H1 (cell line): ENCODE measurements around the gene CCNC. TPM values are rescaled to one million over a fixed set of nuclear protein-coding genes. Genes with fewer than 3 reads are reported as not detected.

Source experiments
- CTCF ChIA-PET: fragments of 300-600 bp; sonication (Branson Sonifier 250); formaldehyde crosslinking; loops from one replicate; lab custom pipeline; 2021; ENCODE audit not compliant: partially characterized antibody; lab: Charles Lee
- POLR2A ChIA-PET: fragments of 300-600 bp; sonication (Branson Sonifier 250); formaldehyde crosslinking; loops from one replicate; lab custom pipeline; 2021; ENCODE audit warnings: inconsistent platforms; ENCODE audit not compliant: partially characterized antibody; lab: Charles Lee
- DNase-seq, 2 experiments: peaks; one replicate each; pipeline versions ENCODE4 v3.0.0 to v3.0.0-alpha.2; 2010 to 2022; ENCODE audit warnings: low spot score in 2 of 2, low read depth in 1 of 2, mixed read lengths in 1 of 2
- FAIRE-seq: peaks from 2 replicates; lab custom pipeline; 2011; peaks lifted over from hg19 to GRCh38; lab: Jason Lieb, UNC
- H2AFZ ChIP-seq: 2 replicates; pipeline ENCODE4 v1.8.1; 2012; ENCODE audit warnings: low read length, inconsistent platforms
- H2AK5ac ChIP-seq: 2 replicates; pipeline ENCODE4 v1.6.1; 2013; ENCODE audit warnings: low read depth, low read length
- H2BK120ac ChIP-seq: replicated peaks from 2 replicates; pipeline ENCODE3; 2013; ENCODE audit warnings: low read depth, low read length, inconsistent platforms
- H2BK12ac ChIP-seq: 2 replicates; pipeline ENCODE4 v1.6.1; 2013; ENCODE audit warnings: low read depth, low read length
- H2BK15ac ChIP-seq: 2 replicates; pipeline ENCODE4 v1.6.1; 2013; ENCODE audit warnings: low read length
- H2BK20ac ChIP-seq: 2 replicates; pipeline ENCODE4 v1.6.1; 2013; ENCODE audit warnings: low read length
- H2BK5ac ChIP-seq: 2 replicates; pipeline ENCODE4 v1.6.1; 2013; ENCODE audit warnings: low read depth, low read length
- H3K14ac ChIP-seq: 2 replicates; pipeline ENCODE4 v1.6.1; 2013; ENCODE audit warnings: inconsistent platforms; ENCODE audit not compliant: insufficient read length
- H3K18ac ChIP-seq: 2 replicates; pipeline ENCODE4 v1.6.1; 2013; ENCODE audit warnings: low read length; ENCODE audit errors: extremely low read depth
- H3K23ac ChIP-seq: 2 replicates; pipeline ENCODE4 v1.6.1; 2013; ENCODE audit warnings: inconsistent platforms; ENCODE audit not compliant: insufficient read length
- H3K23me2 ChIP-seq: 2 replicates; pipeline ENCODE4 v1.6.1; 2013; ENCODE audit warnings: low read depth, low read length
- H3K27ac ChIP-seq: 2 replicates; pipeline ENCODE4 v1.6.1; 2011; ENCODE audit warnings: low read depth, low read length, inconsistent platforms
- H3K27me3 ChIP-seq, 4 experiments: replicated peaks in 1 of 4; 1 replicate in 1 of 4; 2 replicates in 3 of 4; pipeline versions ENCODE4 v1.6.1 to v1.8.1; 2011 to 2013; ENCODE audit warnings: low read length in 3 of 4, mild to moderate bottlenecking in 3 of 4, inconsistent platforms in 2 of 4, mixed read lengths in 2 of 4, moderate library complexity in 1 of 4; ENCODE audit not compliant: control insufficient read depth in 3 of 4, insufficient read depth in 3 of 4; ENCODE audit errors: extremely low read depth in 1 of 4
- H3K36me3 ChIP-seq, 4 experiments: 2 replicates each; pipeline versions ENCODE4 v1.6.1 to v1.8.1; 2011 to 2013; ENCODE audit warnings: mild to moderate bottlenecking in 4 of 4, low read length in 3 of 4, moderate library complexity in 2 of 4, control low read depth in 1 of 4, inconsistent platforms in 1 of 4; ENCODE audit not compliant: insufficient read depth in 4 of 4, control insufficient read depth in 2 of 4
- H3K4ac ChIP-seq: replicated peaks from 2 replicates; pipeline ENCODE3; 2013; ENCODE audit warnings: low read length, low read depth, mixed read lengths, inconsistent platforms; ENCODE audit not compliant: insufficient read length
- H3K4me1 ChIP-seq, 4 experiments: replicated peaks in 1 of 4; 1 replicate in 1 of 4; 2 replicates in 3 of 4; pipeline versions ENCODE4 v1.6.1 to v1.8.1; 2011 to 2013; ENCODE audit warnings: low read length in 3 of 4, inconsistent platforms in 2 of 4, mixed read lengths in 1 of 4; ENCODE audit not compliant: insufficient read depth in 4 of 4, control insufficient read depth in 3 of 4
- H3K4me2 ChIP-seq, 2 experiments: 2 replicates each; pipeline versions ENCODE4 v1.6.1 to v1.8.1; 2011 to 2013; ENCODE audit warnings: low read depth in 2 of 2, low read length in 2 of 2, control low read depth in 1 of 2, inconsistent platforms in 1 of 2, mild to moderate bottlenecking in 1 of 2; ENCODE audit not compliant: insufficient read depth in 1 of 2
- H3K4me3 ChIP-seq, 4 experiments: fragments of 200-600, 300-600 bp in 1 of 4; sonication (generic), shearing (Covaris generic), sonication (Bioruptor Twin) in 1 of 4; 2 replicates each; pipeline versions ENCODE4 v1.5.1 to v1.8.1; 2011 to 2016; ENCODE audit warnings: low read length in 4 of 4, low read depth in 3 of 4, control low read depth in 2 of 4, inconsistent platforms in 2 of 4, mild to moderate bottlenecking in 2 of 4, mixed read lengths in 1 of 4, moderate library complexity in 1 of 4; ENCODE audit not compliant: insufficient read depth in 2 of 4; ENCODE audit errors: extremely low read depth in 1 of 4
- H3K56ac ChIP-seq: replicated peaks from 2 replicates; pipeline ENCODE3; 2013; ENCODE audit warnings: low read depth, mild to moderate bottlenecking, mixed read lengths, low read length, inconsistent platforms; ENCODE audit not compliant: insufficient read length
- H3K79me1 ChIP-seq: 2 replicates; pipeline ENCODE4 v1.6.1; 2013; ENCODE audit warnings: low read depth, low read length, control low read depth
- H3K79me2 ChIP-seq, 2 experiments: 2 replicates each; pipeline versions ENCODE4 v1.6.1 to v1.8.1; 2012 to 2013; ENCODE audit warnings: low read length in 2 of 2, mild to moderate bottlenecking in 2 of 2, inconsistent platforms in 1 of 2; ENCODE audit not compliant: insufficient read depth in 2 of 2, control insufficient read depth in 1 of 2
- H3K9ac ChIP-seq, 4 experiments: replicated peaks in 1 of 4; 1 replicate in 1 of 4; 2 replicates in 3 of 4; pipeline versions ENCODE4 v1.6.1 to v1.8.1; 2011 to 2013; ENCODE audit warnings: low read depth in 3 of 4, low read length in 3 of 4, control low read depth in 2 of 4, mild to moderate bottlenecking in 2 of 4, moderate library complexity in 2 of 4, inconsistent platforms in 1 of 4; ENCODE audit errors: extremely low read depth in 1 of 4
- H3K9me3 ChIP-seq, 2 experiments: 2 replicates each; pipeline versions ENCODE4 v1.6.1 to v1.8.1; 2012 to 2013; ENCODE audit warnings: mild to moderate bottlenecking in 2 of 2, moderate library complexity in 2 of 2, control low read depth in 1 of 2, inconsistent platforms in 1 of 2, low read depth in 1 of 2, low read length in 1 of 2, mixed read lengths in 1 of 2; ENCODE audit not compliant: insufficient read depth in 2 of 2
- H4K20me1 ChIP-seq, 2 experiments: replicated peaks in 1 of 2; 2 replicates each; pipeline versions ENCODE3 to v1.8.1; 2011 to 2013; ENCODE audit warnings: inconsistent platforms in 2 of 2, low read length in 2 of 2, mild to moderate bottlenecking in 1 of 2; ENCODE audit not compliant: insufficient read depth in 2 of 2, control insufficient read depth in 1 of 2
- H4K5ac ChIP-seq: 2 replicates; pipeline ENCODE4 v1.6.1; 2013; ENCODE audit warnings: low read length, low read depth, mixed read lengths, inconsistent platforms; ENCODE audit not compliant: insufficient read length
- H4K8ac ChIP-seq: 2 replicates; pipeline ENCODE4 v1.8.0; 2013; ENCODE audit warnings: mild to moderate bottlenecking, moderate library complexity, low read length, inconsistent platforms; ENCODE audit not compliant: insufficient read depth; ENCODE audit errors: extremely low read depth
- H4K91ac ChIP-seq: replicated peaks from 2 replicates; pipeline ENCODE3; 2013; ENCODE audit warnings: low read length, mixed read lengths, inconsistent platforms; ENCODE audit not compliant: insufficient read length
- ATF3 ChIP-seq: IDR thresholded peaks from 2 replicates; pipeline ENCODE4 v1.6.1; 2011; ENCODE audit warnings: low read depth, mild to moderate bottlenecking, low read length; ENCODE audit not compliant: insufficient read depth
- FOSL1 ChIP-seq: IDR thresholded peaks from 2 replicates; pipeline ENCODE4 v1.6.1; 2011; ENCODE audit warnings: mild to moderate bottlenecking, low read depth, low read length, moderate library complexity; ENCODE audit not compliant: insufficient read depth
- RBBP5 ChIP-seq: IDR thresholded peaks from 2 replicates; pipeline ENCODE4 v1.7.1; 2012; ENCODE audit warnings: low read depth, mild to moderate bottlenecking, inconsistent platforms, low read length, moderate library complexity, borderline replicate concordance
- TBP ChIP-seq: IDR thresholded peaks from 2 replicates; pipeline ENCODE4 v1.6.1; 2011; ENCODE audit warnings: low read depth, low read length, improper control_type of control experiment
- WGBS, 2 experiments: shearing (Covaris generic) in 1 of 2; methylation state at CpG; one replicate each; pipeline versions ENCODE4 v1.1.6 to v1.1.7; 2013 to 2015; ENCODE audit warnings: low lambda C conversion rate in 2 of 2, mixed read lengths in 2 of 2, inconsistent platforms in 1 of 2, low coverage in 1 of 2, missing lambda C conversion rate in 1 of 2; ENCODE audit not compliant: insufficient replicate concordance in 2 of 2, insufficient coverage in 1 of 2, insufficient read length in 1 of 2; ENCODE audit errors: extremely low coverage in 1 of 2, missing lambda C conversion rate in 1 of 2; 5-methylcytosine and 5-hydroxymethylcytosine counted together
- polyA plus RNA-seq, 7 experiments: library from polyadenylated mRNA; depleted of rRNA in 3 of 7; stranded (reverse) in 5 of 7; unstranded in 2 of 7; fragments of >200 nt in 5 of 7; fragments of 200-250 nt in 2 of 7; gene quantifications; 1 replicate in 5 of 7; 2 replicates in 1 of 7; 4 replicates in 1 of 7; pipeline versions ENCODE4 v1.2.1 to v1.2.3, GENCODE V29; 2011 to 2013; ENCODE audit warnings: missing spikeins in 2 of 7, mixed read lengths in 2 of 7
- total RNA-seq: library from RNA; stranded (reverse); fragmentation: NEBNext Ultra II Directional; extraction: Animal tissue kit (Norgen Biotek cat#: 25700); gene quantifications from 2 replicates; pipeline ENCODE4 v1.2.1, GENCODE V29; 2021

CCNC gene
- total and polyA plus RNA-seq, 2 of the 8 experiments (the other 6 are each of a cell fraction or from before 2014, with no cell fraction given), result 45.4 to 107 TPM

GRCh38 chr6:99547526-99547925, 20.9 kb downstream of the CCNC start:
- Histone ChIP-seq H4K8ac (no peak overlapping the region), H3K9ac (no peak overlapping the region), H3K56ac (no peak overlapping the region), H3K79me2 (no peaks in the 10 kb centered on the region), H3K4ac (no peak overlapping the region), H4K20me1 (peaks cover 0 to 1% of the 10 kb centered on the region in 2 experiments), H2BK12ac (no peak overlapping the region), H2BK120ac (no peak overlapping the region), H3K4me2 (no peak overlapping the region), H3K14ac (no peak overlapping the region), H2AFZ (no peak overlapping the region), H3K4me3 (no peak overlapping the region), H3K9me3 (no peaks in the 10 kb centered on the region), H3K23me2 (no peaks in the 10 kb centered on the region), H4K91ac (no peak overlapping the region), H2AK5ac (no peak overlapping the region), H3K23ac (no peak overlapping the region), H3K27me3 (no peaks in the 10 kb centered on the region), H2BK15ac (no peak overlapping the region), H3K36me3 (peaks cover 11 to 80% (median 31%) of the 10 kb centered on the region in 4 experiments), H4K5ac (no peak overlapping the region), H2BK5ac (no peak overlapping the region), H3K79me1 (no peaks in the 10 kb centered on the region; the same call in 1 of the 2 replicates), H3K27ac (no peak overlapping the region), H3K4me1 (no peaks in the 10 kb centered on the region), H2BK20ac (no peak overlapping the region), H3K18ac (no peak overlapping the region)
- CTCF ChIA-PET, result interaction anchor here (0.8 to 1.3 kb wide), 4 partner anchors 10 to 113 kb away, joined by 3 to 4 read pairs (median 3); no protein-coding TSS in a partner anchor
- POLR2A ChIA-PET, result interaction anchor here (0.9 to 2.4 kb wide), 8 partner anchors 7 to 26 kb away, joined by 4 to 10 read pairs (median 8); partner anchors contain the start of gene CCNC
- DNase-seq, result no peak
- 100% methylated on average over 4 of the region's 4 CpGs; no CpG with 5 or more reads in 1 of the 2 experiments for WGBS, 2 experiments
- TF ChIP-seq RBBP5, result no peak
- TF ChIP-seq ATF3, result no peak
- no peak for TF ChIP-seq FOSL1
- no peak for TF ChIP-seq TBP
- no peak for FAIRE-seq
